ENCODE results near the gene BSN.

DNA sequence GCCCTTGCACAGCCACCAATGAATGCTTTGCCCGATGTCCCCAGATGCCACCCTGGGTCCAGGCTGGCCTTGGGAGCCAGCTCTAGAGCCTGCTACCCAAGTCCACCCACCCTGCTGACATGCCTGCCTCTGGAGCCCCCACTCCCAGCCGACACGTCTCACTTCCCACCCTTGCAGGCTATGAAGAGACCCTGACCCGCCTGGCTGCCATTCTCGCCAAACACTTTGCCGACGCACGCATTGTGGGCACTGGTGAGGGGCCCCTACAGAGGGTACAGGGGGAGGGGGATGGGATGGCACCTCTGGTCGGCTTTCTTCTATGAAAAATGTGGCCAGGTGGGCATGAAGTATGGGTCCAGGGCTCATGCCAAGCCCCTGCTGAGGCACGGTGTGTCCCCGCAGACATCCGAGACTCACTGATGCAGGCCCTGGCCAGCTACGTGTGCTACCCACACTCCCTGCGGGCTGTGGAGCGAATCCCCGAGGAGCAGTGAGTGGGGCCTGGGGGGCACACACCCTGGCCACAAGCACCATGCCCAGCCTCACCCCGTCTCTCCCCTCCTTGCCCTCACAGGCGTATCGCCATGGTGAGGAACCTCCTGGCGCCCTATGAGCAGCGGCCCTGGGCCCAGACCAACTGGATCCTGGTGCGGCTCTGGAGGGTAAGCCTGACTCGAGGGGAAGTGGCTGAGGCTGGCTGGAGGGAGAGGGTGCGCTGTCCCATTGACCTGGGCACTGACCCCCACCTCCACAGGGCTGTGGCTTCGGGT is 159.2 kb downstream of the BSN start:
- TF ChIP-seq, protein P1, sequence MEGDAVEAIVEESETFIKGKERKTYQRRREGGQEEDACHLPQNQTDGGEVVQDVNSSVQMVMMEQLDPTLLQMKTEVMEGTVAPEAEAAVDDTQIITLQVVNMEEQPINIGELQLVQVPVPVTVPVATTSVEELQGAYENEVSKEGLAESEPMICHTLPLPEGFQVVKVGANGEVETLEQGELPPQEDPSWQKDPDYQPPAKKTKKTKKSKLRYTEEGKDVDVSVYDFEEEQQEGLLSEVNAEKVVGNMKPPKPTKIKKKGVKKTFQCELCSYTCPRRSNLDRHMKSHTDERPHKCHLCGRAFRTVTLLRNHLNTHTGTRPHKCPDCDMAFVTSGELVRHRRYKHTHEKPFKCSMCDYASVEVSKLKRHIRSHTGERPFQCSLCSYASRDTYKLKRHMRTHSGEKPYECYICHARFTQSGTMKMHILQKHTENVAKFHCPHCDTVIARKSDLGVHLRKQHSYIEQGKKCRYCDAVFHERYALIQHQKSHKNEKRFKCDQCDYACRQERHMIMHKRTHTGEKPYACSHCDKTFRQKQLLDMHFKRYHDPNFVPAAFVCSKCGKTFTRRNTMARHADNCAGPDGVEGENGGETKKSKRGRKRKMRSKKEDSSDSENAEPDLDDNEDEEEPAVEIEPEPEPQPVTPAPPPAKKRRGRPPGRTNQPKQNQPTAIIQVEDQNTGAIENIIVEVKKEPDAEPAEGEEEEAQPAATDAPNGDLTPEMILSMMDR (IDR thresholded peaks at IDR 0.05; ENCODE audit: insufficient read depth, low read length, poor library complexity, severe bottlenecking) = no peak
- no peak for TF ChIP-seq EZH2phosphoT487 (conservative IDR thresholded peaks at IDR 0.05; ENCODE audit: low read length)

All from SU-DHL-6 (cell line).